Right lobe of liver (tissue), 4 donors: ENCODE results near the gene ALDH1L2.

Source experiments
- CTCF ChIP-seq, 4 donors: fragments of 200-600 bp in 3 of 4; fragments of 450-650 bp in 1 of 4; IDR thresholded peaks; one replicate each; pipeline versions ENCODE4 v1.5.1 to v1.8.0; 2016 to 2022; ENCODE audit warnings: antibody characterized with exemption in 4 of 4, mild to moderate bottlenecking in 2 of 4
- POLR2A ChIP-seq: fragments of 450-650 bp; IDR thresholded peaks from one replicate; pipeline ENCODE4 v1.6.1; 2017; ENCODE audit warnings: antibody characterized with exemption, mild to moderate bottlenecking
- donor health status: DM: no; HTN: no; CAD: no.
- donor health status: DM: no; HTN: no; CAD: no.
- donor health status: DM: no; HTN: yes; CAD: no.

GRCh38 chr12:105110851-105111250 lies 26.6 kb upstream of the ALDH1L2 start:
- TF ChIP-seq POLR2A (no peak), CTCF (IDR thresholded peaks at IDR 0.05) (no peak)
